HG03064 (cell line): Measurements from ENCODE around the gene PLEKHG2.

Experiments used
- ATAC-seq: cut with Tn5 transposase; IDR thresholded peaks from one replicate; pipeline ENCODE4 v1.9.1; 2021; ENCODE audit warnings: low read depth; ENCODE audit not compliant: unreplicated experiment

Gene PLEKHG2

GRCh38 chr19:39405958-39406655 lies 6.4 kb upstream of the PLEKHG2 start:
- no peak for ATAC-seq

GRCh38 chr19:39406656-39407409 lies 5.6 kb upstream of the PLEKHG2 start, which contains the start of gene ZFP36:
ZFP36 (plus strand) TSS chr19:39406847; CDS start chr19:39406905, 58 bp downstream.
- ATAC-seq, result no peak

GRCh38 chr19:39407410-39407659 lies 5.1 kb upstream of the PLEKHG2 start:
- ATAC-seq, result no peak

- no peak for ATAC-seq
Measured at GRCh38 chr19:39407660-39408391, 4.6 kb upstream of the PLEKHG2 start.

GRCh38 chr19:39408392-39409207 lies 3.9 kb upstream of the PLEKHG2 start:
- ATAC-seq, result no peak

GRCh38 chr19:39409208-39410016 lies 3.1 kb upstream of the PLEKHG2 start:
- ATAC-seq, result no peak

GRCh38 chr19:39410017-39410830 lies 2.2 kb upstream of the PLEKHG2 start:
- no peak for ATAC-seq

GRCh38 chr19:39410831-39411080 lies 1.7 kb upstream of the PLEKHG2 start:
- no peak for ATAC-seq

GRCh38 chr19:39411081-39411831 lies 1.2 kb upstream of the PLEKHG2 start:
- no peak for ATAC-seq

GRCh38 chr19:39411832-39412099 lies 703 bp upstream of the PLEKHG2 start:
- peak; percentile 27 for ATAC-seq

- no peak for ATAC-seq
Measured at GRCh38 chr19:39412867-39413271, 400 bp downstream of the PLEKHG2 start.

- ATAC-seq, result no peak
Measured at GRCh38 chr19:39413272-39413910, 922 bp downstream of the PLEKHG2 start.

- ATAC-seq, result no peak
Measured at GRCh38 chr19:39413911-39414608, 1.6 kb downstream of the PLEKHG2 start.

GRCh38 chr19:39415111-39416046 lies 2.9 kb downstream of the PLEKHG2 start:
- ATAC-seq, result no peak

- ATAC-seq, result no peak
Measured at GRCh38 chr19:39416152-39417120, 4.0 kb downstream of the PLEKHG2 start.
